Hematopoietic multipotent progenitor cell treated with erythropoietin and hydrocortisone succinate and interleukin-3 and kit ligand, for 17 days (in vitro differentiated cells): Measurements from ENCODE around the gene PLSCR5.

Experiments used
- DNase-seq: peaks from one replicate; pipeline ENCODE4 v3.0.0-alpha.2; 2015; ENCODE audit warnings: low spot score

The PLSCR5 gene

GRCh38 chr3:146605106-146605505, at the start of gene PLSCR5:
Gene PLSCR5, minus strand, starts transcription at chr3:146605346. Its CDS starts 134 bp downstream, at chr3:146605212.
- no peak for DNase-seq

- DNase-seq: no peak
Observed at GRCh38 chr3:146653978-146654377, 48.8 kb upstream of the PLSCR5 start.

GRCh38 chr3:146650691-146651442, 45.7 kb upstream of the PLSCR5 start:
- no peak for DNase-seq

- no peak for DNase-seq
Observed at GRCh38 chr3:146646261-146646660, 41.1 kb upstream of the PLSCR5 start.

- DNase-seq: peak; percentile 27
Observed at GRCh38 chr3:146640955-146641867, 36.1 kb upstream of the PLSCR5 start.

- DNase-seq: no peak
Observed at GRCh38 chr3:146640361-146640760, 35.2 kb upstream of the PLSCR5 start.

GRCh38 chr3:146638718-146639117, 33.6 kb upstream of the PLSCR5 start:
- DNase-seq: no peak

GRCh38 chr3:146637871-146638270, 32.7 kb upstream of the PLSCR5 start:
- DNase-seq: no peak

GRCh38 chr3:146636881-146637280, 31.7 kb upstream of the PLSCR5 start:
- no peak for DNase-seq

- DNase-seq: no peak
Observed at GRCh38 chr3:146634346-146634745, 29.2 kb upstream of the PLSCR5 start.

- no peak for DNase-seq
Observed at GRCh38 chr3:146628671-146629070, 23.5 kb upstream of the PLSCR5 start.

- DNase-seq: no peak
Observed at GRCh38 chr3:146626403-146627122, 21.4 kb upstream of the PLSCR5 start.

- no peak for DNase-seq
Observed at GRCh38 chr3:146625186-146625775, 20.1 kb upstream of the PLSCR5 start.

GRCh38 chr3:146621723-146622122, 16.6 kb upstream of the PLSCR5 start:
- no peak for DNase-seq

GRCh38 chr3:146612015-146612414, 6.9 kb upstream of the PLSCR5 start:
- DNase-seq: no peak

- no peak for DNase-seq
Observed at GRCh38 chr3:146611096-146611495, 6.0 kb upstream of the PLSCR5 start.

- no peak for DNase-seq
Observed at GRCh38 chr3:146598535-146598934, 6.6 kb downstream of the PLSCR5 start.

GRCh38 chr3:146594843-146595482, 10.2 kb downstream of the PLSCR5 start:
- DNase-seq: no peak

- no peak for DNase-seq
Observed at GRCh38 chr3:146593776-146594175, 11.4 kb downstream of the PLSCR5 start.

- no peak for DNase-seq
Observed at GRCh38 chr3:146590521-146590920, 14.6 kb downstream of the PLSCR5 start.

GRCh38 chr3:146589899-146590508, 15.1 kb downstream of the PLSCR5 start:
- no peak for DNase-seq
